GM13977 (cell line): ENCODE data around the gene CRTC3.

Experiments
- DNase-seq: peaks from one replicate; pipeline ENCODE4 v3.0.0; 2012; ENCODE audit warnings: low spot score
- in situ Hi-C: fragments of 300-500 bp; cut with MboI; formaldehyde crosslinking; loops from one replicate; pipeline ENCODE4 v1.12.0; 2022; ENCODE audit warnings: low sequenced_read_pairs, low pct_unique_long_range_greater_than_20kb, mixed read lengths, inconsistent platforms; ENCODE audit not compliant: unreplicated experiment
- TF ChIP-seq, protein P1 (sequence below): IDR thresholded peaks from 2 replicates; pipeline ENCODE4 v1.5.1; 2012; ENCODE audit warnings: mild to moderate bottlenecking, control low read depth; ENCODE audit not compliant: insufficient read depth; ENCODE audit errors: extremely low read depth, missing control alignments

CRTC3 gene

DNA sequence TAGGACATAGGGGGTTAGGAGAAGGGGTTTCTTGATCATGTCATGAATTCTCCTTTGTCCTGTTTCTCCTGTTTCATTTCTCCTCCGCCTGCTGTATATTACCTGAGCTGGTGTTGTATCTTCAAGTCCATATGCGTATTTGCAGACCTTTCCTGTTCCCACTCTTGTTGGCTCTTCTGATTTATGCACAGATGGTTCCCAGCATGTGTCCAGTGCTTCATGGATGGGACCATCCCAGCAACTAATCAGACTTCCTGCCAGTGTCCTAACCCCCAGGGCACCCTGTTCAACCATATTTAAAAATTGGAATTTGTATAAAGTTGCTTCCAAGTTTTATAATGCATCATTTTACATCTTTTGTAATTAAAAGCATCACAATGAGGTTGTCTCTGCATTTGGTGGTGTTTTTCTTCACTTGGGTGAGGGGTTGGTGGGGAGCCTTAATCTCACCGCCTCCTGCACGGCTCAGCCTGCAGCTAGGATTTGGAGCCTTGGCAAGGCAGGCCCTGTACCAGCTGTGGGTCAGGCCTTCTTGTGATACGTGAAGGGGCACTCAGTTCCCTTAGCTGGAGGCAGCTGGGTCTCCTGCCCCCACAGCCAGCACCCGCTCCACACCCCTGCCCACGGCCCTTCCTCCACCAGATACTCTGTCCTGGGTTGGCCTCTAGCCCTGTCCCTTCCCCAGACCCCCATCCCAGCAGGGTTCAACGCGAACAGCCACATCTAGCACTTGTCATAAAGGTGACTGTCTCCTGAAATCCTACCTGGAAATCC, 115.4 kb downstream of the CRTC3 start:
- TF ChIP-seq, protein P1, sequence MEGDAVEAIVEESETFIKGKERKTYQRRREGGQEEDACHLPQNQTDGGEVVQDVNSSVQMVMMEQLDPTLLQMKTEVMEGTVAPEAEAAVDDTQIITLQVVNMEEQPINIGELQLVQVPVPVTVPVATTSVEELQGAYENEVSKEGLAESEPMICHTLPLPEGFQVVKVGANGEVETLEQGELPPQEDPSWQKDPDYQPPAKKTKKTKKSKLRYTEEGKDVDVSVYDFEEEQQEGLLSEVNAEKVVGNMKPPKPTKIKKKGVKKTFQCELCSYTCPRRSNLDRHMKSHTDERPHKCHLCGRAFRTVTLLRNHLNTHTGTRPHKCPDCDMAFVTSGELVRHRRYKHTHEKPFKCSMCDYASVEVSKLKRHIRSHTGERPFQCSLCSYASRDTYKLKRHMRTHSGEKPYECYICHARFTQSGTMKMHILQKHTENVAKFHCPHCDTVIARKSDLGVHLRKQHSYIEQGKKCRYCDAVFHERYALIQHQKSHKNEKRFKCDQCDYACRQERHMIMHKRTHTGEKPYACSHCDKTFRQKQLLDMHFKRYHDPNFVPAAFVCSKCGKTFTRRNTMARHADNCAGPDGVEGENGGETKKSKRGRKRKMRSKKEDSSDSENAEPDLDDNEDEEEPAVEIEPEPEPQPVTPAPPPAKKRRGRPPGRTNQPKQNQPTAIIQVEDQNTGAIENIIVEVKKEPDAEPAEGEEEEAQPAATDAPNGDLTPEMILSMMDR: no peak
- in situ Hi-C loops: no loop called here
- no peak for DNase-seq

DNA sequence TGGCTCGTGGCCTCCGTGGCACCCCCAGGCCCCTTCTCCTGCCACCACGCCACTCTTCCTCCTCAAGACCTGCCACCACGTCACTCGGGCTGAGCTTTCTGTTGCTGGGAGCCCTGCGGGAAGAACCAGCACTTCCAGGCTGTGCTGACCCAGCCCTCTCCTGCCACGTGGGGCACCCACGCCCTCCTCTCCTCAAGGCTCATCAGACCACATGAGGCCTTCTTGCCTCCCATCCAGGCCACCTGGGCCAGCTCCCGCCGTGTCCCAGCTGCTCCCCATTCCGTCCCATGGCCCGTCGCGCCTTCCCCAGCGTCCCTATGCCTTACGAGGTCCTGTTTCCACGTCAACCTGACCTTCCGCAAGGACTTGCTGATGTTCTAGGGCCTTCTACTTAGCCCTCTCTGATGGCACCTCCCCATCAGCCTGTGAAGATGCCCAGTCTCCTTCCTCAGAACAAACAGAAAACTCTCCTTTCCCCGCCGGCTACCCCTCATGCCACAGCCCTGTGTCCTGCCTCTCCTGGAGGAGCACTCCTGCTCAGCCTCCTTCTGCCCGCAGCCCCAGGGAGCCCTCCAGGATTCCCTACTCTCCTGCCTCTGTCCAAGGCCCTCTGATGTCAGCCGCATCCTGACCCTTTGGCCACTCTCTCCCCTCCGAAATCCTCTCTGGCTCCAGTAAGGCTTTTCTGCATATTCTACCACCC, 116.3 kb downstream of the CRTC3 start:
- DNase-seq: no peak
- TF ChIP-seq, protein P1: no peak
- in situ Hi-C loops: no loop called here

DNA sequence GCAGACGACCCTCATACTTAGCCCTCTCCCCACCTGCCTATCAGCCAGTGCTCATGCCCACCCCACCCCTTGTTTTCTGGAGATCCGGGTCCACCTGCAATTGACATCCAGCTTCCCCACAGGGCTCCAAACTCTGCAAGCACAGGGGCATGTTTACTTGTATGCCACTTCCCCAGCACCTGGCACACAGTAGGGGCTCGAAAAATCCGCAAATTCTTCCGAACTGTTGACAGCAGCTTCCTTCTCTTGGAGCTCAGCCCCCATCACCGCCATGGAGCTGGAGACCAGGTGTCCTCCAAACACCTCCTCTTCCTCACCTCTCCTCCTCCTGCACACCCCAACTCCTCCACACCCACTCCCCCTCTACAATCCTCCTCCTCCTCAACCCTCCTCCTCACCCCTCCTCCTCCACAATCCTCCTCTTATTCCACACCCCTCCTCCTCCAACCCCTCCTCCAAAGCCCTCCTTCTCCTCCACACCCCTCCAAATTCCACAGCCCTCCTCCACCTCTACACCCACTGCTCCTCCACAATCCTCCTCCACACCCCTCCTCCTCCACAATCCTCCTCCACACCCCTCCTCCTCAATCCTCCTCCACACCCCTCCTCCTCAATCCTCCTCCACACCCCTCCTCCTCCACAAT, 117.1 kb downstream of the CRTC3 start:
- in situ Hi-C loops: no loop called here
- no peak for DNase-seq
- TF ChIP-seq, protein P1: no peak

DNA sequence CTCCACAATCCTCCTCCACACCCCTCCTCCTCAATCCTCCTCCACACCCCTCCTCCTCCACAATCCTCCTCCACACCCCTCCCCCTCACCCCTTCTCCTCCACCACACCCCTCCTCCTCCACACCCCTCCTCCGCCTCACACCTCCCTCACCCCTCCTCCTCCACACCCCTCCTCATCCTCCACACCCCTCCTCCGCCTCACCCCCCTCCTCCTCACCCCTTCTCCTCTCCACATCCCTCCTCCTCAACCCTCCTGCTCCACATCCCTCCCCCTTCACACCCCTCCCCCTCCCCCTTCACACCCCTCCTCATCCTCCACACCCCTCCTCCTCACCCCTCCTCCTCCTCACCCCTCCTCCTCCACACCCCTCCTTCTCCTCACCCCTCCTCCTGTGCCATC, 117.6 kb downstream of the CRTC3 start:
- in situ Hi-C loops: no loop called here
- DNase-seq: no peak
- TF ChIP-seq, protein P1: no peak

DNA sequence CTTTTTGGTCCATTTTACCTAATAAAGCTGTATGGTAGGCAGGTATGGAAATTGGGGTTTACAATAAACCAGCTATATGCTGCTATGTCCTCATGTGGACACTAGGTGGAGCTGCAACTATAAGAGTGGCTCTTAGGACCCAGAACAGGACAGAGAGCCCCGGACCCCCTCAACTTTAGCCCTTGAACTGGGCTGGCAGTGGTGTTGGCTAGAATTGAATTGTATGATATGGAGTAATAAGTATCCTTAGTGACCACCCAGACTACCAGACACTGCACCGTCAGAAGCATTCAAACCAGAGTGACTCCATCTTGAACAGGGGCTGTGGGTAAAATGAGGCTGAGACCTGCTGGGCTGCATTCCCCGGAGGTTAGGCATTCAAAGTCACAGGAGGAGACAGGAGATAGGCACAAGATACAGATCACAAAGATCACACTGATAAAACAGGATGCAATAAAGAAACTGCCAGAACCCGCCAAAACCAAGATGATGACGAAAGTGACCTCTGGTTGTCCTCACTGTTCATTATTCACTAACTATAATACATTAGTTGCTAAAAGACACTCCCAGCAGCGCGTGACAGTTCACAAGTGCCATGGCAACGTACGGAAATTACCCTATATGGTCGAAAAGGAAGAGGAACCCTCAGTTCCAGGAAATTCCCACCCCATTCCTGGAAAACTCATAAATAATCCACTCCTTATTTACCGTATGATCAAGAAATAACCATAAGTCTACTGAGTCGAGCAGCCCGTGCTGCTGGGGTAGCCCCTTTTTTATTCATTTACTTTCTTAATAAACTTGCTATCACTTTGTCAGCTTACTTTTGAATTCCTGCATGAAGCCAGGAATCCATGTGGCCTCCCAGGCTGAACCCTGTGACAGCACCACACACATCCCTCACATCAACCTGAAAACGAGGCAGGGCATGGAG, 118.7 kb downstream of the CRTC3 start:
- in situ Hi-C loops: no loop called here
- DNase-seq: peak; percentile 78

More for the DNA sequence above, 118.7 kb downstream of the CRTC3 start:
- TF ChIP-seq, protein P1: peak; percentile 86
